GM19452 (cell line): Measurements from ENCODE around the gene TSPAN33.
"Not testable (repeated sequence)": the region's sequence is repeated elsewhere in the genome, so short reads cannot be mapped to it uniquely, and the experiment has no call there.

Experiments used
- ATAC-seq: cut with Tn5 transposase; IDR thresholded peaks from one replicate; pipeline ENCODE4 v1.9.1; 2021; ENCODE audit not compliant: unreplicated experiment

TSPAN33 gene

DNA sequence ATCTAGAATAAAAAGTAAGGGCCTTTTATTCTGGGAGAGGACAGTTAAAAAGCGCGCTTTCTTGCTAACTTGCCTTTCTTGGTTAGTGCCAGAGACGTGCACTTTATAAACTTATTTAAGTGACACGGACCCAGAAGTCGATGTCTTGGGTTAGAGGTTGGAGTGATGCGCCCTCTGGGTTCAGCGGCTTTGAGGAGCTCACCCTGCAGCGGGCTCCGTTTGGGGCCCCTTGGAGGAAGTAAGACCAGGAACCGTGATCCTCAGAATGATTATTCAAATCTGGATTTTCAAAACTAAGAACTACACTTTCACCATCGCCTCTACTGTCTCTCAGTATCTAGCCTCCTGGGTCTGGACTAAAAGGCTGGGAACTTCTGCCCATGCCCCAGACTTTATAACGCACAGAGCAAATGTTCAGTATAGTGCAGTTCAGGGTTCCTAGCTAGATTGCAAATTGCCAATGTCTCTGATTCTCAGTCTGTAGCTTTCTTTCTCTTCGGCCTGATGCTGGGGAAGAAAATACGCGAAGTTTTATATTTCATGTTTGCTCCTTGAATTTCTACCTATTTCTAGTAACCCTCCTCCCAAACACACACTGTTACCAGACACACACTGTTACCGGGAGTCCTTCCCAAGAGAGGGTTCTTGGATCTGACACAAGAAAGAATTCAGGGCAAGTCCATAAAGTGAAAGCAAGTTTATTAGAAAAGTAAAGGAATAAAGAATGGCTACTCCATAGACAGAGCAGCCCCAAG lies 25.4 kb downstream of the TSPAN33 start:
- peak; percentile 41 for ATAC-seq

DNA sequence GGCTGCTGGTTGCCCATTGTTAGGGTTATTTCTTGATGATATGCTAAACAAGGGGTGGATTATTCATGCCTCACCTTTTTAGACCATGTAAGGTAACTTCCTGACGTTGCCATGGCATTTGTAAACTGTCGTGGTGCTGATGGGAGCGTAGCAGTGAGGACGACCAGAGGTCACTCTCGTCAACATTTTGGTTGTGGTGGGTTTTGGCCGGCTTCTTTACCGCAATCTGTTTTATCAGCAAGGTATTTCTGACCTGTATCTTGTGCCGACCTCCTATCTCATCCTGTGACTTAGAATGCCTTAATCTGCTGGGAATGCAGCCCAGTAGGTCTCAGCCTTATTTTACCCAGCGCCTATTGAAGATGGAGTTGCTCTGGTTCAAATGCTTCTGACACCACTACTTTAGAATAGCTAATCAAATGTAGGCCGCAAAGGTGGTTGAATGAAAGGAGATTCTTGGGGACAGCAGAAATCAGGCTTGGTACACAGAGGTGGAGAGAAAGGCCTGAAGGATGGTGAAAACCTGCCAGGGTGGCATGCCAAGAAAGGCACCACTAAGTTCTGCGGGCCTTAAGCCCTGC lies 26.0 kb downstream of the TSPAN33 start:
- ATAC-seq: no peak

DNA sequence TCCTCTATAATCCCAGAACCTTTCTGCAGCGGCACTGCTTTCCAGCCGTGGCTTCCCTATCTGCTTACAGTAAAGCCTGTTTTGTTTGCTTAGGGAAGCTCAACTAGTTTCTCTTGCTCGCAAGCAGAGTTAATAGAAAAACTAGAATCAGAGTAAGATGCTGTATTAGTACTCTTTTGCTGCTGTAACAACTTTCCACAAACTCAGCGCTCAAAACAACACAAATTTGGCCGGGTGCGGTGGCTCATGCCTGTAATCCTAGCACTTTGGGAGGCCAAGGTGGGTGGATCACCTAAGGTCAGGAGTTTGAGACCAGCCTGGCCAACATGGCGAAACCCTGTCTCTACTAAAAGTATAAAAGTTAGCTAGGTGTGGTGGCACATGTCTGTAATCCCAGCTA lies 29.4 kb downstream of the TSPAN33 start:
- ATAC-seq: not testable (repeated sequence)

GRCh38 chr7:129176916-129177710 lies 32.6 kb downstream of the TSPAN33 start:
- ATAC-seq: no peak

DNA sequence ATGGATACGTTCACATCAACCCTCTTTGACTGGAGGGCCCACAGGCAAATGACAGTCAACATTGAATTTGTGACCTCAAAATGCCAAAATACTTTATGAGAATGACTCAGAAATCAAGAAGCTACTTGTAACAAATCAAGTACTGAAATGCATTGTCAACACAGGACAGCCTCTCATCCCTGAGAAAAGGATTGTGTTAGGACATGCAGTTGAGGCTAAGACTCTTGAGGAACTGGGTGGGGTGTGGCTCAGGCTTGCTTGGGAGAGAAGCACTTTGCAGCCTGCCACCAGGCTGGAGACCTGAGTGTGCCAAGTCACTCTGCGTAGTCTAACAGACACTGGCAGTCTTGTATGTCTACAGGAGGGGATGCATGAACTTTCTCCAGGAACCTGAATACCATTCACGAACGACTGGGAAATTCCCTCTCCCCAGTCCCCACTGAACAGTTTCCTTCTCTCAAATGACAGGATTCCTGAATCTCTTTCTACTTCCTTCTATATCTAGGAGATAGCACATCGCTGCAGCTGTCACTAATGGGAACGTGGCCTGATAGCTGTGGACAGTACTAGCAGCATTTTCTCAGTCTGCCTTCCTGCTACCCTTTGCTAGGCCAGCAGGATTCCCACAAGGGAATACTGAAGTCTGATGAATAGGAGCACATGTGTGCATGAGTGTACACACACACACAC lies 40.6 kb downstream of the TSPAN33 start:
- ATAC-seq: no peak

GRCh38 chr7:129186749-129187260 lies 42.3 kb downstream of the TSPAN33 start:
- no peak for ATAC-seq

- no peak for ATAC-seq
Observed at GRCh38 chr7:129187681-129188371, 43.3 kb downstream of the TSPAN33 start.

DNA sequence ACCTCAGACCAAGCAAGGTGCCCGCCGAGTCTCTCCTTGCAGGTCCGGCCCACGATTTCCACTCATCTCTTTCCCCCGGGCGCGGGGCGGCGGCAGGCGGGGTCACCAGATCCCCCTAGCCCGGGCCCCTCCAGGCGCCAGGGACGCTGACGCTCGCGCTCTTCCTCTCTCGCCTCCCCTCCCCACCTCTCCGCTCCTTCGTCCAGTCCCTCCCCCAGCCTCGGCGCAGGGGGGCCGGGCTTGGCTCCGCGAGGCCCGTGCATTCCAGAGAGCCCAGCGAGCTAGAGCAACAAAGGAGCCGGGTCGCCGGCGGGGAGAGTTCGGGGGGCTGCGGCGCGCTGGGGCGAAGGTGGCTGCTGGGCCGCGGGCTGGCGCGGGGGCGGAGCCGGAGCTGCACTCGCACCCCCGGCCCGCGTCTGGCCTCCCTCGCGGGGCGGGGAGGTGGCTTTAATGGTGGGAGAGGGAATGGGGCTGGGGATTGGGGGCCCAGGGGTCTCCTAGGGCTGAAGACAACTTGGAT lies 43.9 kb downstream of the TSPAN33 start, which contains the start of gene SMO:
Gene SMO, plus strand, starts transcription at position 262 of the 520 bp plus-strand sequence. CDS start 519 bp downstream, outside the sequence.
- ATAC-seq: no peak

GRCh38 chr7:129188892-129189660 lies 44.6 kb downstream of the TSPAN33 start:
- ATAC-seq: no peak

DNA sequence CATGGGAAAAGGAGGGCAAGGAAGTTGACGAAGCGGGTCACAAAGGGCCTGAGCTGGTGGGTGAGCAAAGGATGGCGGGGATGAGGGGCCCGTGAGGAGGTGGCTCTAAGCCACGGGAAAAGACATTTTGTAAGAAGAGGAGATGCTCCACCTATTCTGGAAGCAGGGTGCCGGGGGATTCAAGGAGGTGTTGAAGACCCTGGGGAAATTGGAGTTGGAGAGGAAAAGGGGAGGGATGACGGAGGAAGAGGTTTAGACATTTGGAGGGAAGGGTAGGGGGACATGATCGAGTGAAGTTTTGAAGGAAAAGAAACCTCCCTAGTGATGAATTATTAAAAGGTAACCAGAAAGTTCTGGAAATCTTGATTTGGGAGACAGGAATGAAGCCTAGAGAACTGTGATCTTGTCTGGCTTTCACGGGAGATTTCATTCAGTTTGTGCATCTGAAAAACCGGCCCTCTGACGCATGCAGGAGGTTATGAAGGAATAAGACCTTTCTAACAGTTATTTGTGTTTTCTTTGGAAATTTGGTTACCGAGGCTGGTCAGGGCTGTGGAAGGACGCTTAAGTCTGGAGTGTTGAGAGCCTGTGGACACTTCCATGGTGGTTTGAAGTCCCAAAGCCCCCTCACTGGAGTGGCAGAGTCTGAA lies 45.3 kb downstream of the TSPAN33 start:
- no peak for ATAC-seq

DNA sequence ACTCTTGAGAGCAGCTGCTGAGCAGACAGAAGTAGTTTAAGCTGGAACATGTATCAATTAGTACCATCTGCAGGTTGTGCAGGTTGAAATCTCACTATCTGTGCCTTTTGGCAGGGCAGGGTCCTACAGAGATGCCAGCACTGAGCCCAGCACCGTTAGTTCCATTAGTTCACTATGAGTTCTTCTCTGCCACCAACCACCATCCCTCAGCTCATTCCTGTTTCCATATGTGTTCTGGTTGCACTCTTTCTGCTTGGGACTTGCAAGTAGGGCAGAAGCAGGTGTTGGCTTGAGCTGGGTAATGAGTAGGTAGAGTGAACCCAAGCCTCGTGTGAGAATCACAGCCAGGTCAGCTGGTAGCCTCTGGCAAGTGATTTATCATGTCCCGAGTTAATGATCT lies 46.8 kb downstream of the TSPAN33 start:
- ATAC-seq: no peak

DNA sequence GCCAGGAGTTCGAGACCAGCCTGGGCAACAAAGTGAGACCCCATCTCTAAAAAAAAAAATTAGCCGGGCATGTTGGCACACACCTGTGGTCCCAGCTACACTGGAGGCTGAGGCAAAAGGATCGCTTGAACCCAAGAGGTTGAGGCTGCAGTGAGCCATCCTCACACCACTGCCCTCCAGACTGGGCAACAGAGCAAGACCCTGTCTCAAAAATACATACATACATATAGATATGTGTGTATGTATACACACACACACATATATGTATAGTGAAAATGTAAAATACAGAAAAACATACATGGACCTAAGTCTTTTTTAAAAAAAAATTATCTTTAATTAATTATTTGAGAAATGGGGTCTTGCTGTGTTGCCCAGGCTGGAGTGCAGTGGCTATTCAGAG lies 49.4 kb downstream of the TSPAN33 start:
- ATAC-seq: no peak

DNA sequence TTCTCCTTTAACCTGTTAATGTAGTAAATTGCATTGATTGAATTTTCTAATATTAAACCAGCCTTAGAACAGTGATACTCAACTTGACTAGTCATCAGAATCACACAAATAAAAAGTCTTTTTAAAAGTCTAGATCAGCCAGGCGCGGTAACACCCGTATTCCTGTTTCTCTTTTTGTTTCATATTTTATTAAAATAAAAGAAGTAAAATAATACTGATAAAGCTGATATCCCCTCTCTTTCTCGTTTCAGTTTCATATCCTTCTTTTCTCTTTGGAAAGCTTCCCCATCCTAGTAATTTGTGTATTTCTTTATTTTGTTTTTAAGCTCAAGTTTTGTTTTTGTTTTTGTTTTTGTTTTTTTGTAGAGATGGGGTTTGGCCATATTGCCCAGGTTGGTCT lies 53.3 kb downstream of the TSPAN33 start:
- ATAC-seq: no peak

GRCh38 chr7:129199406-129199805 lies 54.9 kb downstream of the TSPAN33 start:
- ATAC-seq: no peak

GRCh38 chr7:129202058-129202777 lies 57.7 kb downstream of the TSPAN33 start:
- no peak for ATAC-seq

DNA sequence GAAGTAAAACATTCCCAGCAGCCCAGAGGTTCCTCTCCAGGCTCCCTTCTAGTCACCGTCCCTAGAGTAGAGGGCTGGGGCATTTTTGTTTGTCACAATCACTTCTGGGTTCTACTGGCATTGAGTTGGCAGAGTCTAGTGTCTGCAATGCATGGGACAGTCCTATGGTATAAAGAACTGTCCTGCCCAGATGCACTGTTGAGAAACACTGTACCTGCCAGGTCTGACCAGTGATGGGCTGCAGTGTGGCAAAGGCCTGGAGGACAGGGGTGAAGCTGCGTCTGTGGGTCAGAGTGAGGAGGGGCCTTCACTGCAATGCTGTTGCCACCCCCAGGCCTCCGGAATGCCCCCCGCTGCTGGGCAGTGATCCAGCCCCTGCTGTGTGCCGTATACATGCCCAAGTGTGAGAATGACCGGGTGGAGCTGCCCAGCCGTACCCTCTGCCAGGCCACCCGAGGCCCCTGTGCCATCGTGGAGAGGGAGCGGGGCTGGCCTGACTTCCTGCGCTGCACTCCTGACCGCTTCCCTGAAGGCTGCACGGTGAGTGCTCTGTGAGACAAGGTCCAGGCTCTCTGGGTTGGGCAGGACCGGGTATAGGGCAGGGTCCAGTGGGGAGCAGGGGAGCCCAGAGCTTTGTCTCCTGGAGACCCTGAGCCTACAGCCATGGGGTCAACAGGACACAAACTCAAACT lies 58.7 kb downstream of the TSPAN33 start:
- ATAC-seq: no peak

DNA sequence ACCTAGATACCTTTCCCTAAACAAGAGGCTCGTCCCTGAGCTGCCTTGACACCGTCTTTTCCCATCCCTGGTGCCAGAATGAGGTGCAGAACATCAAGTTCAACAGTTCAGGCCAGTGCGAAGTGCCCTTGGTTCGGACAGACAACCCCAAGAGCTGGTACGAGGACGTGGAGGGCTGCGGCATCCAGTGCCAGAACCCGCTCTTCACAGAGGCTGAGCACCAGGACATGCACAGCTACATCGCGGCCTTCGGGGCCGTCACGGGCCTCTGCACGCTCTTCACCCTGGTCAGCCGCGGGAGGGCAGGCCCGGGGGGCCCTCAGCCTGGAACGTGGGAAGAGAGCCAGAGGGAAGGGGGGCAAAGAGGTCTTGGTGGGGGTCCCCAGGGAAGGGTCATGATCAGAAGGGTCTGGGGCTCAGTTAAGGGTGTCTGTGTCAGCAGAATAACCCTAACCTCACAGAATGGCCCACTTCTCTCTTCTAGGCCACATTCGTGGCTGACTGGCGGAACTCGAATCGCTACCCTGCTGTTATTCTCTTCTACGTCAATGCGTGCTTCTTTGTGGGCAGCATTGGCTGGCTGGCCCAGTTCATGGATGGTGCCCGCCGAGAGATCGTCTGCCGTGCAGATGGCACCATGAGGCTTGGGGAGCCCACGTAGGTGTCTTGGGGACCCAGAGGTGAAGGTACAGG lies 60.8 kb downstream of the TSPAN33 start:
- ATAC-seq: no peak
